ENCODE measurements around the gene ISX.
"Not testable (repeated sequence)": the region's sequence is repeated elsewhere in the genome, so short reads cannot be mapped to it uniquely, and the experiment has no call there.

ISX gene

GRCh38 chr22:35065796-35066218 lies at the start of gene ISX:
ISX (plus strand) TSS chr22:35066158; CDS start chr22:35067088, 930 bp downstream.
- no peak for DNase-seq

DNA sequence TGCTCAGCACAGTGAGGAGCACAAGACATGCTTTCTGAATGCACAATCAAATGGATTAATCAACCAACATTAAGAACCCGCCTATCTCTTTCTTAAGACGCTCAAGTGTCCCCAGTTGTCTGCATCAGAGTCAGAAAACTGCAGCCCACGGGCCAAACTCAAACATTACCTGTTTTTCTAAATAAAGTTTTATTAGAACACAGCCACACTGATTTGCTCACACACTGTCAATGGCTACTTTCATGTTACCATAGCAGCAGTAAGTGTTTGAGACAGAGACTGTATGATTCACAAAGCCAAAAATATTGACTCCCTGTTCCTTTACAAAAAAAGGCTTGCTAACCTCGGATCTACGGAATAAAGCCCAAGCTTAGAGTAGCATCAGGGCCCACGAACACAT lies 49.0 kb upstream of the ISX start:
- no peak for DNase-seq

DNA sequence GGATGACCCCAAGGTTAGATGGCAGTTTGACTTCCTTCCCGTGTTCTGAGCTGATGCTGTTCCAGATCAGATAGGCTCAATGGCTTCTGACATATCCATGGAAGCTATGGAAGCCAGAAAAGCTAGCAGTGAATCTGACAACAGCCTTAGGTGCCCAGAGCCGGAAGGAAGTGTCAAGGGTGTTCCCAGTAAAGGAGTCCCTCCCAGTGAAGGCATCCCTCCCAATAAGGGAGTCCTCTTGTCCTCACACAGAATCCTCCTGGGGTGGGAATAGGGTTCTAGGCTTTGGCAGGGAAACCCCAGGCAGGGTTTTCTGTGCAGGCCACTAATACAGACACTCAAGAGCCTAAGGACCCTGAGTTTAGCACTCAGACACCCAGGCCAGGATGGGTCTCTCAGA lies 47.0 kb upstream of the ISX start:
- DNase-seq = no peak

DNA sequence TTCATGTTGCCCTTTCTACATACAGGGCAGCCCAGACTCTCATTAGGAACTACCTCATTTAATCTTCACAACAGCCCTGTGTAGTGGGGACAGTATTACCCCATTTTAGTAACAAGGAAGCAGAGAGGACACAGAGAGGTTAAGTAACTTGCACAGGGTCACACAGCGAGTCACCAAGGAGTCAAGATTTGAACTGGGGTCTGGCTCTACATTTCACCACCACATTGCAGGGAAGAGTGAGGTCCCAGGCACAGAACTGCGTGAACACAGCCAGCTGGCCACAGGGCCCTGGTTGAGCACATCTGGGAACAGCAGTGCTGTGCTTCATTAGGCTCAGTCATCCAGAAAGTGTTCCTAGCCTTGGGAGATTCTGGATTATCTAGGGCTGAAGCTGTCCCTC lies 45.4 kb upstream of the ISX start:
- DNase-seq = no peak

DNA sequence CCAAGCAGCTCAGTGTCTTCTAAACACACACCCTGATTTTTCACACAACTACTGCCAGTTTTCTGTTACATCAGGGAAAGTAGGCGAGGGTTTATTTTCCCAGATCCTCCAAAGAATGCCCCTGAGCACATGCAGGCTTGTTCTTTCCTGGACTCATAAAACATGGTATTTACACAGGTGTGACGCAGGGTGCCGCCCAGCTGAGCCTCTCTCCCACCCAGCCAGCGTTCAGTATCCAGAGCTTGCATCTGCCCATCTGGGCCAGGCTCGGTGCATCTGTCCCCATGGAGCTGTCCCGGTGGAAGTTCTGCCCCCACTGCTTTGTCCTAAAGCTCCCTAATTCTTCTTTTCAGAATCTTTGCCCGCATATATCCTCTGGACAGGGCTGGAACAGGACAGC lies 44.8 kb upstream of the ISX start:
- no peak for DNase-seq

DNA sequence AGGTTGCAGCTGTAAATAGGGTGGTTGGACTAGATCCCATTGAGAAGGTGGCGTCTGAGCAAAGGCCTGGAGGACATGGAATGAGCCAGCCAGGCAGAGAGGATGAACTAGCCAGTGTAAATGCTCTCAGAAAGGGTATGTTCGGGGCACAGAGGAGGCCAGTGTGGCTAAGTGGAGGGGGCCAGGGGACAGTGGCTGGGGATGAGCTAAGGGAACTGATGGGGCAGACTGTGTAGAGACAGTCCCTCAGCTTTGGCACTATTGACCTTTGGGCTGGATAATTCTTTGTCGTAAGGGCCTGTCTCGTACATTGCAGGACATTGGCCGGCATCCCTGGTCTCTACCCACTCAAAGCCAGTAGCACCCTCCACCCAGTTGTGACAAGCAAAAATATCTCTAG lies 43.7 kb upstream of the ISX start:
- DNase-seq = no peak

DNA sequence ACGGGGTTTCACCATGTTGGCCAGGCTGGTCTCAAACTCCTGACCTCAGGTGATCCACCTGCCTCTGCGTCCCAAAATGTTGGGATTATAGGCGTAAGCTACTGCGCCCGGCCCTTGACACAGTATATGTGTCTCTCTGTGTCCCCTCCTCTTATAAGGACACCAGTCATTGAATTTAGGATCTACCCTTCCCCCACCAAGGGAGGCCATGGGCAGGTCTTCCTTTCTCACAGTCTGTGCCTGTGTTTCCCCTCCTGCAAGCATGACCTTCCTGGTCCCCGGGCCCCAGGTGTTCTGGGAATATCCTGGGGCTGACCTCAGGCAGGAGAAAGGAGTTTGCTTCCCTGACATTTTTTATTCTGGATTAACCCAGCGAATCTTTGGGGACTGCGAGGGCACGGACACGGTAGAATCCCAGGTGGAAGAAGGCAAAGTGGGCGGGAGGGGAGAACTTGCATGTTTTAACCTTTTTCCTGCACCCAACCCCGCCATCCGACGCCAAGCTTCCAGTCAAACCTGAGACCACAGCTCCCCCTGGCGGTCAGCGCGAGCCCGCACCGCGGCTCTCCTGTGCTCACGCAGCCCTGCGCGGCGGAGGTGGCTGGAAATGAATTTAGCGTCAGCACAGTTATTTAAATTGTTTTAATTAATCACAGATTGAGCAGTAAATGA lies 42.1 kb upstream of the ISX start:
- DNase-seq = peak; percentile 55

DNA sequence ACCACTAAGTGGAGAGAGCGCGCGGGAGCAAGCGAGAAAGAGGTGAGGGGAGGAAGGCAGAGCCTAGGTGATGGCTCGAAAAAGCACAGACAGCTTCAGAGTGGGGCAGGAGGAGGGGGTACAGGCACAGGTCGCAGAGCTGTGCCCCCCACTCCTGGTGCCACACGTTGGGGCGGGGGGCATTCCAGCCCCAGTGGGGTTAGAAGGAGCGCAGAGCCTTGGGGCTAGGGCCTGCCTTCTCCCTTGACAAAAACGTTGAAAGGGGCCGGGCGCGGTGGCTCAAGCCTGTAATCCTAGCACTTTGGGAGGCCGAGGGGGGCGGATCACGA lies 41.6 kb upstream of the ISX start:
- DNase-seq = no peak

DNA sequence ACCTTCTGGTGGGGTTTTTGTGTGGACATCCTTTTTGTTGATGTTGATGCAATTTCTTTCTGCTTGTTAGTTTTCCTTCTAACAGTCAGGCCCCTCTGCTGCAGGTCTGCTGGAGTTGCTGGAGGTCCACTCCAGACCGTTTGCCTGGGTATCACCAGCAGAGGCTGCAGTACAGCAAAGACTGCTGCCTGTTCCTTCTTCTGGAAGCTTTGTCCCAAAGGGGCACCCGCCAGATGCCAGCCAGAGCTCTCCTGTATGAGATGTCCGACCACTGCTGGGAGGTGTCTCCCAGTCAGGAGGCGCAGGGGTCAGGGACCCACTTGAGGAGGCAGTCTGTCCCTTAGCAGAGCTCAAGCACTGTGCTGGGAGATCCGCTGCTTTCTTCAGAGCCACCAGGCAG lies 35.8 kb upstream of the ISX start:
- DNase-seq = not testable (repeated sequence)

GRCh38 chr22:35032571-35032970 lies 33.4 kb upstream of the ISX start:
- no peak for DNase-seq

DNA sequence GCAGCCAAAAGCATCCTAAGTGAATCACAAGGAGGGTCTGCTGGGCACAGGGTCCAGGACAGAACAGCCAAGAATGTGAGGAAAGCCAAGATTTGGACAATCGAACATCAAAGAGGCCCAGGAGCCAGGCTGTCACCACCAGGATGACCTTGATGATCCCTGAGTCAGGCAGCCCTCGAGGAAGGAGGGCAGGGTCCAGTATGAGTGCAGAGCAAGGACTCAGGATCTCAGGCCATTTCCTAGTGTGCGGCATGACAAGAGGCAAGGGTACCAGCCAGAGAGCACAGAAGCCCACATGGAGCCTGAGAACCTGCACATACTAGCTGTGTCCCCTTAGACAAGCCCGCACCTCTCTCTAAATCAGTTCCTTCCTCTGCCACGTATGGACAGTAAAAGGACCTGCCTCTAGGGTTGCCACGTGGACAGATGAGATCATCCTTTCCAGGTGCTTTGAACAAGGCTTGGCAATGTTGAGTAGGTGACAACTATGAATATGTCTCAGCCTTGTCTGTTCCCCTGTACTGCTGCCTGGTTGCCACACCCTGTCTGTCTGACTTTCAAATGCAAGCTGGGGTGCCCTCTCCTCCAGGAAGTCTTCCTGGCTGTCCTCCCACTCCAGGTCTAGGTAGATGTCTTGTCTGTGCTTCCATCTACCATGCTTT lies 32.2 kb upstream of the ISX start:
- no peak for DNase-seq

DNA sequence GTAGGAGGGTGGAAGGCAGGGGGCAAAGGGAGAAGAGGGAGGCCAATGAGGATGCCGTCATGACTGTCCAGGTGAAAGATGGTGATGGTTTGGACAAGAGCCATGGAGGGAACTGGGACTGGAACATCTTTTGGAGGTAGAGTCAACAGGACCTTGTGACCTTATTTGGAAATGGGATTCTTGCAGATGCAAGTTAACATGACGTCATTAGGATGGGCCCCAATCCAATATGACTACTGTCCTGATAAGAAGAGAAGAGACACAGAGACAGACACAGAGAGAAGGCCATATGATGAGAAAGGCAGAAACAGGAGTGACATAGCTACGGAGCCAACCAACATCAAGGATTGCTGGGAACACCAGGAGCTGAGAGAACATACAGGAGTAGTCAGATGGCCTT lies 31.0 kb upstream of the ISX start:
- DNase-seq = no peak

- DNase-seq = no peak
These were observed 28.9 kb upstream of the ISX start for GRCh38 chr22:35037089-35037488.

GRCh38 chr22:35039625-35040024 lies 26.3 kb upstream of the ISX start:
- no peak for DNase-seq

DNA sequence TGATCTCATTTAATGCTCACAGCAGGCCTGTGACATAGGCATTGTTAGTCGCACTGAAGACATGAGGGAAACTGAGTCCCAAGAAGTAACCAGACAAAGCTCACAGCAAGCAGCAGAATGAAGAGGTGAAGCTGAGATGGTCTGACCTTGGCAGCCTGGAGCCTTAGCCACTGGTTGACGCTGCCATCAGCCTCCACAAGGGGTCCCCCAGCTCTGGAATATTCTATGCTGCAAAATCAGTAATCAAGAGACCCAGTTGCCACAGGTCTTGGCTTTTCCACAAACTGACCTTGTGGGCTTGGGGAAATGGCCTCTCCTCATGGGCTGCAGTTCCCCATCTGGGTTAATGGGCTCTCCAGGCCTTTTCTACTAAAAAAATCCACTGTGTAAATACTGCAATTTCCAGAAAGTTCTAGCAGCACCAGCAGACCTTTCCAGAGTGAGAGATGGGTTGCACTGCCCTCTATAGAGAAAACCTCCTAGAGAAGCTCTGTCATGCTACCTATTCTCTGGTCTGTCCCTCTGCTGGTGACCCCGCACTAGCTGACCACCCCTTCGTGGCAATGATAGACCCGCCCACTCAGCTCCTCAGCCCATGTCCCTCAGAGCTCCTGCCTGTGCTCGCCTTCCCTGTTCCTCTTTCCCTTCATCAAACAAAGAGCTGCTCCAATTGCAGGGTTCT lies 22.6 kb upstream of the ISX start:
- DNase-seq = no peak

GRCh38 chr22:35043934-35044319 lies 22.0 kb upstream of the ISX start:
- DNase-seq = no peak

DNA sequence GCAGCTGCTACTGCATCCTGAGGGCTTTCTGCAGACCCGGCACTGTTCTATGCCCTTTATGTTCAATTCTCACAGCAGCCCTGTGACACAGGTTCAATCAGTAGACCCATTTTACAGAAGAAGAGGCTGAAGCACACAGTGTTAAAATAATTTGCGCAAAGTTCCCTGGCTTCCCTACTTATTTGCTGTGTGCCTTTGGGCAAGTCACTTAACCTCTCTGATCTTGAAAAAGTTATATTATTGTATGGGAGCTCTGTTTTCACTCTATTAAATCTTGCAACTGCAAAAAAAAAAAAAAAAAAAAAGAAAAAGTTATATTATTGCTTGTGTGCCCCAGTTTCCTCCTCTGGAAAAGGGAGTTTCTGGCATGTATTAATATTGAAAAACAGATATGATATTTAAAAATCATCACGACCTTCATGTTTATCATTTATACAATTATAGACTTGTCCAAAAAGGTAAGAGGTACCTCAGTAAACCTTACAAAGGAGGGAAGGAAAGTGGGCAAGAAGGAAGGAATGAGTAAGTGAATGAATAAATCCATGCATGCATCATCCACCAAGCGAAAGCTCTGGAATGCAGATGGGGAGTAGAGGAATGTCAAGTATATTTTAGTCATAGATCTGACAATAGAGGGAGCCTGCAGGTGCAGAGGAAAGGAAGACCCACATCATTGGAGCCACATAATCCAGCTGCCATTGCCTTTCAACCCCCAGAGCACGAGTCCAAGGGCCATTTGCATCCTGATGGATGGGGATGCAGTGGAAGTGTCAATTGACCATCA lies 21.2 kb upstream of the ISX start:
- DNase-seq = no peak

DNA sequence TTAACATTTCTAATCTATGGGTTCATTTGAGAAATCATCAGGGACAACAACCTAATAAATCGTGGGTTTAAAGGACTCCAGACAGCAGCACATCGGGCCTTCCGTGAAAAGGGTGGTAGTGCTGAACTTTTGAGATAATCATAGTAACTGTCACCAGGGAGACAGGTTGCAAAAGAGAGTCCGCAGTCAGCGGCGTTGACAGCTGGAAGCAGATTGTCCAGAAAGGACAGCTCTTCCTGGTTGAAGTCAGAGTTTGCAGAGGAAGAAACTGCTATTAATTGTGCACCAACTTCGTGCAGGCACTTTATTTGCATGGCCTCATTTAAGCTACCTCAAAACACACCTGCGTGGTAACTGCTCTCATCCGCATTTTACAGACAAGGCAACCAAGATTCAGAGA lies 20.5 kb upstream of the ISX start:
- no peak for DNase-seq

DNA sequence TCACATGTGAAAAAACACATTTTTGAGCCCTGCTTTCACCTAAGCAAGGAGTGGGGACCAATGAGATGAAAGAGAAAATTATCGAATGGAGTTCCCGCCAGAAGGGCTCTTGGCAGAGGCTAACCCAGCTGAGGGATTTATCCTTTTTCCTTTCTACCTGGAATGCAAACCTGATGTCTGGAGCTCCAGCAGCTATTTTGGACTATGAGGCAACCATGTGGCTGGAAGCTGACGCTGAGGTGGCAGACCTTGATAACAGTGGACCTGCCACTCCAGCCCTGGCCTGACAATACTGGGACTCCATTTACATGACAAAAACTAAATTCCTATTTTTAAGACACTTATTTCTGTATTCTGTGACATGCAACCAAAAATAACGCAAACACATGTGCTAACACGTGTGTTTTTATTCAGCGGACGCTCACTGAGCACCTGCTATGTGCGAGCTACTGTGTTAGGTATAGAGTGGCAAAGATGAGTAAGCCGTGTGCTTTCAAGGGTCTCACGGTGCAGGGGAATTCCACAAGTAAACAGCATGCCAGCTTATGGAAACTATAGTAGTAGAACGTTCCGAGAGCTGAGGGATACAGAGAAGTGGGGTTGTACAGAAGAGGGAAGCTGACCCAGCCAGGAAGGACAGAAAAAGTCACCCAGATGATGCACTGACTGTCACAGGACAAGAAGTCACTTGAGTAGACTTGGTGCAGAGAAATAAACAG lies 19.1 kb upstream of the ISX start:
- DNase-seq = no peak

GRCh38 chr22:35050038-35050437 lies 15.9 kb upstream of the ISX start:
- DNase-seq = not testable (repeated sequence)

GRCh38 chr22:35051013-35051535 lies 14.9 kb upstream of the ISX start:
- no peak for DNase-seq

DNA sequence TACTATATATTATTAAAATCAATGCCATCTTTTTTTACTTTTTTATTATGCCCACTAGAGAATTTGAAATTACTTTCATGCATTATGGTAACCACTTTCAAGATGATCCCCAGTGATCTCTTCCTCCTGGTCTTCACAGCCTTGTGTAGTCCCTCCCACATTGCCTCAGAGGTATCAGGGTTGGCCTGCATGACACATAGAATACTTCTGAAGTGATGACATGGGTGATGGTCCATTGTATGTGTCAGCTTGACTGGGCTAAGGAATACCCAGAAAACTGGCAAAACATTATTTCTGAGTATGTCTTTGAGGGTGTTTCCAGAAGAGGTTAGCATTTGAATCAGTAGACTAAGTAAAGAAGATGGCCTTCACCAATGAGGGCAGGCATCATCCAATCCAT lies 14.2 kb upstream of the ISX start:
- no peak for DNase-seq
